K562 (cell line): ENCODE measurements around the gene ARHGEF16. TPM values are rescaled to one million over a fixed set of nuclear protein-coding genes. Genes with fewer than 3 reads are reported as not detected.

Experiments used
- ATAC-seq: fragments of 200-7000 bp; cut with Tn5 transposase; 3 replicates; pipeline ENCODE4 v1.9.1; 2020; ENCODE audit warnings: moderate library complexity
- BruUV-seq: library from RNA; stranded (reverse); fragments of 400-500 nt; replicated peaks from 2 replicates; lab custom pipeline; 2021; lab: Mats Ljungman, UMichigan
- CTCF ChIA-PET: fragments of 300-600 bp; formaldehyde crosslinking; extraction: SDS; loops from one replicate; lab custom pipeline; 2021; ENCODE audit warnings: low intra/inter-chr PET ratio; lab: Yijun Ruan, JAX
- POLR2A ChIA-PET: fragments of 300-600, 350-650 bp; sonication (Branson Sonifier 250); formaldehyde crosslinking; extraction: SDS; loops from one replicate; lab custom pipeline; 2021; ENCODE audit warnings: antibody characterized with exemption, inconsistent platforms; lab: Yijun Ruan, JAX
- DNase-seq, 4 experiments: peaks; one replicate each; pipeline versions ENCODE4 v3.0.0 to v3.0.0-alpha.2; 2011 to 2018; ENCODE audit warnings: low spot score in 3 of 4, mixed read lengths in 3 of 4; ENCODE audit errors: extremely low read depth in 1 of 4
- FAIRE-seq: peaks from 2 replicates; lab custom pipeline; 2011; peaks lifted over from hg19 to GRCh38; lab: Jason Lieb, UNC
- H2AFZ ChIP-seq: 2 replicates; pipeline ENCODE4 v1.6.0; 2011; ENCODE audit warnings: low read depth, low read length, control low read depth, inconsistent platforms
- H3K27ac ChIP-seq: fragments of 200-600 bp; 3 replicates; pipeline ENCODE4 v1.8.0; 2011; ENCODE audit warnings: low read depth, mild to moderate bottlenecking, control low read depth, inconsistent platforms, low read length, moderate library complexity, mixed read lengths; ENCODE audit errors: extremely low read depth
- H3K27me3 ChIP-seq, 2 experiments: fragments of 300-600 bp in 1 of 2; 2 replicates in 1 of 2; 3 replicates in 1 of 2; pipeline versions ENCODE4 v1.6.0 to v1.8.0; 2011; ENCODE audit warnings: inconsistent platforms in 2 of 2, low read length in 2 of 2, mild to moderate bottlenecking in 1 of 2, mixed read lengths in 1 of 2, moderate library complexity in 1 of 2; ENCODE audit not compliant: control insufficient read depth in 2 of 2, insufficient read depth in 2 of 2
- H3K36me3 ChIP-seq: fragments of 300-600 bp; 3 replicates; pipeline ENCODE4 v1.8.0; 2011; ENCODE audit warnings: mild to moderate bottlenecking, low read length, inconsistent platforms; ENCODE audit not compliant: control insufficient read depth, insufficient read depth
- H3K4me1 ChIP-seq, 2 experiments: fragments of 200-600 bp in 1 of 2; replicated peaks in 1 of 2; 2 replicates in 1 of 2; 3 replicates in 1 of 2; pipeline versions ENCODE4 v1.5.1 to v1.8.0; 2011; ENCODE audit warnings: inconsistent platforms in 2 of 2, low read length in 2 of 2, mild to moderate bottlenecking in 1 of 2, mixed read lengths in 1 of 2, moderate library complexity in 1 of 2; ENCODE audit not compliant: control insufficient read depth in 2 of 2, insufficient read depth in 2 of 2
- H3K4me2 ChIP-seq: 2 replicates; pipeline ENCODE4 v1.6.1; 2011; ENCODE audit warnings: low read length, control low read depth, inconsistent platforms, mixed read lengths; ENCODE audit not compliant: insufficient read depth
- H3K4me3 ChIP-seq: fragments of 200-600 bp; sonication (generic), shearing (Covaris generic); 2 replicates; pipeline ENCODE4 v1.5.1; 2016; ENCODE audit warnings: control low read depth, inconsistent platforms
- H3K79me2 ChIP-seq: fragments of 200-600 bp; 3 replicates; pipeline ENCODE4 v1.8.0; 2011; ENCODE audit warnings: low read length, inconsistent platforms; ENCODE audit not compliant: control insufficient read depth, insufficient read depth
- H3K9ac ChIP-seq, 2 experiments: 2 replicates each; pipeline versions ENCODE4 v1.6.0 to v1.6.1; 2011; ENCODE audit warnings: low read depth in 2 of 2, low read length in 2 of 2, control low read depth in 1 of 2, inconsistent platforms in 1 of 2, mild to moderate bottlenecking in 1 of 2, mixed read lengths in 1 of 2; ENCODE audit not compliant: insufficient read depth in 1 of 2
- H3K9me1 ChIP-seq: one replicate; pipeline ENCODE4 v1.6.0; 2011; ENCODE audit warnings: inconsistent platforms, mild to moderate bottlenecking, low read length, moderate library complexity; ENCODE audit not compliant: control insufficient read depth, insufficient read depth
- H3K9me3 ChIP-seq: replicated peaks from 2 replicates; pipeline ENCODE4 v1.5.1; 2011; ENCODE audit warnings: low read depth, low read length, inconsistent platforms; ENCODE audit not compliant: control insufficient read depth, insufficient read depth
- H4K20me1 ChIP-seq: replicated peaks from 2 replicates; pipeline ENCODE4 v1.6.1; 2011; ENCODE audit warnings: low read length, inconsistent platforms, mixed read lengths; ENCODE audit not compliant: control insufficient read depth, insufficient read depth
- HLTF ChIP-seq: fragments of 450-650 bp; IDR thresholded peaks from 2 replicates; pipeline ENCODE4 v1.6.1; 2016
- NELFE ChIP-seq: IDR thresholded peaks from 2 replicates; pipeline ENCODE4 v1.6.1; 2011; ENCODE audit warnings: mild to moderate bottlenecking; ENCODE audit not compliant: insufficient read depth, insufficient read length
- OTX1 ChIP-seq: fragments of 450-650 bp; formaldehyde crosslinking; IDR thresholded peaks from 2 replicates; pipeline ENCODE4 v1.4.0; 2022; ENCODE audit warnings: mild to moderate bottlenecking
- RBM22 ChIP-seq: fragments of 200-400 bp; formaldehyde crosslinking; IDR thresholded peaks from 2 replicates; pipeline ENCODE4 v1.6.1; 2018; ENCODE audit warnings: low read length, low read depth; ENCODE audit not compliant: poor library complexity, severe bottlenecking
- RREB1 ChIP-seq: fragments of 250-450 bp; sonication (Bioruptor Pico); IDR thresholded peaks from 2 replicates; pipeline ENCODE4 v1.4.0; 2020
- SMAD4 ChIP-seq: fragments of 250-450 bp; sonication (Bioruptor Pico); conservative IDR thresholded peaks from 2 replicates; pipeline ENCODE4 v1.8.0; 2021; ENCODE audit warnings: inconsistent platforms, mild to moderate bottlenecking, moderate library complexity
- SOX6 ChIP-seq: fragments of 450-650 bp; IDR thresholded peaks from 2 replicates; pipeline ENCODE4 v1.6.1; 2014; ENCODE audit warnings: mild to moderate bottlenecking
- SRF ChIP-seq, 2 experiments: fragments of 250-450, 450-650 bp in 1 of 2; sonication (Bioruptor Pico) in 1 of 2; sonication (generic) in 1 of 2; formaldehyde crosslinking; IDR thresholded peaks; 2 replicates each; pipeline versions ENCODE4 v1.5.0 to v1.5.1; 2020 to 2022; ENCODE audit warnings: mild to moderate bottlenecking in 1 of 2, missing genetic modification reagents in 1 of 2
- ZBTB8A ChIP-seq: fragments of 450-650 bp; IDR thresholded peaks from 2 replicates; pipeline ENCODE4 v1.6.1; 2018; ENCODE audit warnings: mild to moderate bottlenecking, moderate library complexity; ENCODE audit not compliant: partially characterized antibody
- ZNF740 ChIP-seq, 3 experiments: fragments of 200-800 bp in 1 of 3; sonication (Bioruptor generic) in 1 of 3; sonication (generic) in 1 of 3; formaldehyde crosslinking in 1 of 3; IDR thresholded peaks; 2 replicates each; pipeline versions ENCODE4 v1.6.1 to v1.8.0; 2016 to 2022; ENCODE audit warnings: mild to moderate bottlenecking in 2 of 3, missing compliant biosample characterization in 2 of 3, missing genetic modification characterization in 2 of 3, missing genetic modification reagents in 1 of 3
- WGBS: fragments of 100-300 bp; shearing (Covaris generic); methylation state at CpG from one replicate; pipeline ENCODE4 v1.1.6; 2016; ENCODE audit warnings: low coverage, mixed read lengths; ENCODE audit not compliant: insufficient coverage; ENCODE audit errors: missing lambda C conversion rate; 5-methylcytosine and 5-hydroxymethylcytosine counted together
- in situ Hi-C: fragments of 300-500 bp; cut with MboI; formaldehyde crosslinking; loops from 4 replicates; pipeline ENCODE4 v1.15.0; 2018; ENCODE audit warnings: inconsistent platforms, mixed read lengths
- intact Hi-C: fragments of 100-400 bp; cut with micrococcal nuclease; formaldehyde crosslinking; loops from 2 replicates; pipeline ENCODE4 v1.14.2; 2022
- polyA plus RNA-seq, 8 experiments: library from polyadenylated mRNA; depleted of rRNA in 4 of 8; stranded (reverse) in 5 of 8; unstranded in 3 of 8; fragments of >200 nt; fragmentation: Nextera tagmentation in 2 of 8; fragmentation: Illumina TruSeq in 1 of 8; extraction: Ambion mirVana in 2 of 8; extraction: Trizol in 1 of 8; gene quantifications; 2 replicates each; pipeline versions ENCODE4 v1.2.1 to v1.2.3, GENCODE V29; 2011 to 2014; ENCODE audit warnings: inconsistent platforms in 1 of 8, missing spikeins in 1 of 8
- total RNA-seq, 7 experiments: library from RNA; depleted of rRNA in 6 of 7; stranded (reverse); fragments of >200 nt in 6 of 7; fragmentation: Illumina TruSeq in 2 of 7; extraction: Trizol in 2 of 7; gene quantifications; 2 replicates each; pipeline versions ENCODE4 v1.2.1 to v1.2.3, GENCODE V29; 2011 to 2021; ENCODE audit warnings: low replicate concordance in 1 of 7

The ARHGEF16 gene
- total and polyA plus RNA-seq, 9 of the 15 experiments (the other 6 are each of a cell fraction or from before 2014, with no cell fraction given), result 0.15 to 1.2 (median 0.49) TPM; not detected in 2

- intact Hi-C loops (no loop called here), in situ Hi-C loops (no loop called here)
- Histone ChIP-seq H3K4me2 (no peak overlapping the region), H3K27ac (no peak overlapping the region), H3K4me1 (peaks cover 0 to 13% of the 10 kb centered on the region in 2 experiments; a peak in 1 of 5 replicates), H4K20me1 (peaks cover 18% of the 10 kb centered on the region), H3K9me3 (no peaks in the 10 kb centered on the region), H2AFZ (no peak overlapping the region), H3K9ac (no peak overlapping the region), H3K4me3 (no peak overlapping the region), H3K79me2 (no peaks in the 10 kb centered on the region), H3K36me3 (no peaks in the 10 kb centered on the region), H3K9me1 (peaks cover 3% of the 10 kb centered on the region), H3K27me3 (peaks cover 37 to 94% of the 10 kb centered on the region in 2 experiments; a peak in 4 of 5 replicates)
- ATAC-seq (no peak), DNase-seq (no peak), FAIRE-seq (no peak)
- CTCF ChIA-PET, result no interaction called here
- WGBS, result 1% methylated on average over 15 of the region's 15 CpGs
- BruUV-seq, result no TSS peak
- TF ChIP-seq RBM22 (no peak), RREB1 (CRISPR knock-in tag) (no peak), HLTF (no peak), SRF (CRISPR knock-in tag; IDR thresholded peaks at IDR 0.05) (no peak), SMAD4 (CRISPR knock-in tag) (no peak), OTX1 (CRISPR knock-in tag) (no peak), ZNF740 (CRISPR knock-in tag; IDR thresholded peaks at IDR 0.05) (no peak), ZNF740 (tag; IDR thresholded peaks at IDR 0.05) (no peak), ZBTB8A (no peak), SOX6 (no peak), NELFE (no peak)
- POLR2A ChIA-PET, result interaction anchor here (0.6 kb wide), 1 partner anchor 327 kb away, joined by 3 read pairs; no protein-coding TSS in a partner anchor
Measured at GRCh38 chr1:3432306-3432705, 22.2 kb upstream of the ARHGEF16 start.
